Suprapubic skin (tissue), 4 donors: ENCODE measurements around the gene SUCLG1. TPM values are rescaled to one million over a fixed set of nuclear protein-coding genes. Genes with fewer than 3 reads are reported as not detected.

Experiments
- DNase-seq, 2 donors: peaks; one replicate each; pipeline ENCODE4 v3.0.0-alpha.2; 2019; ENCODE audit warnings: low spot score in 2 of 2
- H3K27ac ChIP-seq: fragments of 200-600 bp; sonication (generic); one replicate; pipeline ENCODE4 v1.5.1; 2019
- H3K27me3 ChIP-seq: fragments of 200-600 bp; sonication (generic); one replicate; pipeline ENCODE4 v1.5.1; 2019
- H3K36me3 ChIP-seq: fragments of 200-600 bp; sonication (generic); one replicate; pipeline ENCODE4 v1.5.1; 2019
- H3K4me1 ChIP-seq: fragments of 200-600 bp; sonication (generic); one replicate; pipeline ENCODE4 v1.5.1; 2019
- H3K4me3 ChIP-seq: fragments of 200-600 bp; sonication (generic); one replicate; pipeline ENCODE4 v1.5.1; 2019; ENCODE audit warnings: mild to moderate bottlenecking
- H3K9me3 ChIP-seq: fragments of 200-600 bp; sonication (generic); one replicate; pipeline ENCODE4 v1.5.1; 2019
- EP300 ChIP-seq: sonication (generic); formaldehyde crosslinking; IDR thresholded peaks from one replicate; pipeline ENCODE4 v1.6.1; 2017; ENCODE audit warnings: antibody characterized with exemption
- POLR2A ChIP-seq, 2 donors: fragments of 450-650 bp; IDR thresholded peaks; one replicate each; pipeline ENCODE4 v1.6.1; 2017; ENCODE audit warnings: antibody characterized with exemption in 2 of 2, mild to moderate bottlenecking in 2 of 2, moderate library complexity in 2 of 2
- POLR2AphosphoS5 ChIP-seq, 3 donors: sonication (generic); formaldehyde crosslinking; IDR thresholded peaks; one replicate each; pipeline ENCODE4 v1.6.1; 2017; ENCODE audit warnings: antibody characterized with exemption in 3 of 3
- WGBS: methylation state at CpG from one replicate; pipeline ENCODE4 v1.1.5; 2018; 5-methylcytosine and 5-hydroxymethylcytosine counted together
- total RNA-seq, 4 donors: library from RNA; depleted of rRNA; stranded (reverse); fragments of >200 nt; gene quantifications; one replicate each; pipeline ENCODE4 v1.1.0, GENCODE V29; 2016
- TF ChIP-seq, protein P1 (sequence below), 2 donors: fragments of 200-600 bp in 1 of 2; fragments of 450-650 bp in 1 of 2; sonication (generic) in 1 of 2; IDR thresholded peaks; one replicate each; pipeline ENCODE4 v1.5.1; 2016 to 2019; ENCODE audit warnings: antibody characterized with exemption in 2 of 2, mild to moderate bottlenecking in 1 of 2, moderate library complexity in 1 of 2

SUCLG1 gene
- total RNA-seq, 4 donors from 2014 or later = 39.7 to 86.2 (median 71.5) TPM

DNA sequence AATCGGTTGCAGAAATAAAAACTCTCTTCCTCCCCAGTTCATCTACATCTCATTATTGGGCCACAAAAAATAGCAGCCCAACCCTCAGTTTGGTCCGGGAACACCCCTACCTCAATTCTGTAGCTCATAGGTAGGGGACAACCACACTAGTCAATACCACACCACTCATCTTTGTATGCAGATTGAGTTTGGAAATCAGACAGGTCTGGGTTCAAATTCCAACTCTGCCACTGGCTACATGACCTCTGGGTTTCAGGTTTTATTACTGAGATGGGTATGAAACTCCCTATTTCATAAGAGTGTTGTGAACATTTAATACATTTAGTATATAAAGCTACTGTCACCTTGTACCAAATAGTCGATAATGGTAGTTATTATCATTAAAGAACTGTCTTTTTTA, 2.2 kb upstream of the SUCLG1 start:
- no peak for DNase-seq
- Histone ChIP-seq H3K27ac (no peak overlapping the region), H3K4me3 (no peak overlapping the region), H3K4me1 (peaks cover 25% of the 10 kb centered on the region), H3K36me3 (no peaks in the 10 kb centered on the region), H3K9me3 (no peaks in the 10 kb centered on the region), H3K27me3 (no peaks in the 10 kb centered on the region)
- WGBS = 93% methylated on average over 3 of the region's 3 CpGs
- no peak for TF ChIP-seq EP300
- TF ChIP-seq POLR2AphosphoS5 (IDR thresholded peaks at IDR 0.05) = no peak
- no peak for TF ChIP-seq POLR2A (IDR thresholded peaks at IDR 0.05)
- TF ChIP-seq, protein P1, sequence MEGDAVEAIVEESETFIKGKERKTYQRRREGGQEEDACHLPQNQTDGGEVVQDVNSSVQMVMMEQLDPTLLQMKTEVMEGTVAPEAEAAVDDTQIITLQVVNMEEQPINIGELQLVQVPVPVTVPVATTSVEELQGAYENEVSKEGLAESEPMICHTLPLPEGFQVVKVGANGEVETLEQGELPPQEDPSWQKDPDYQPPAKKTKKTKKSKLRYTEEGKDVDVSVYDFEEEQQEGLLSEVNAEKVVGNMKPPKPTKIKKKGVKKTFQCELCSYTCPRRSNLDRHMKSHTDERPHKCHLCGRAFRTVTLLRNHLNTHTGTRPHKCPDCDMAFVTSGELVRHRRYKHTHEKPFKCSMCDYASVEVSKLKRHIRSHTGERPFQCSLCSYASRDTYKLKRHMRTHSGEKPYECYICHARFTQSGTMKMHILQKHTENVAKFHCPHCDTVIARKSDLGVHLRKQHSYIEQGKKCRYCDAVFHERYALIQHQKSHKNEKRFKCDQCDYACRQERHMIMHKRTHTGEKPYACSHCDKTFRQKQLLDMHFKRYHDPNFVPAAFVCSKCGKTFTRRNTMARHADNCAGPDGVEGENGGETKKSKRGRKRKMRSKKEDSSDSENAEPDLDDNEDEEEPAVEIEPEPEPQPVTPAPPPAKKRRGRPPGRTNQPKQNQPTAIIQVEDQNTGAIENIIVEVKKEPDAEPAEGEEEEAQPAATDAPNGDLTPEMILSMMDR (IDR thresholded peaks at IDR 0.05) = no peak

DNA sequence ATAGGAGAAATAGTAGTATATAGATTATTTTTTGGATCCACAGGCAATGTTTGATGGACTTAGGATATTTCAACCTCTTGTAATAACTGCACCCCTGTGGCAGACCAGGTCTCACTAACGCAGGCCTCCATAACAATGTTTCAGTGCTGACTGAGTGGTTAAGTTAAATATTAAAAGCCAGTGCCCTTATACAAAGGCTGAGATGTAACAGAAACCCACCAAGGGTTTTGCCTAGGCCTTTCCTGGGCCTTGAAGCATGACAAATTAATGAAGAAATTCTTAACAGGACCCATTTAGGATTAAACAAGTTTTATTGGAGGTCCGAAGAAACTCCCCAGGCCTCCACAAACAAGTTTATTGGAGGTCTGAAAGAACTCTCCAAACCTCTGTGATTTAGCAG, 1.6 kb upstream of the SUCLG1 start:
- no peak overlapping the region for H3K27ac ChIP-seq
- 92% methylated on average over 2 of the region's 2 CpGs for WGBS
- DNase-seq = no peak
- H3K9me3 ChIP-seq = no peaks in the 10 kb centered on the region
- H3K4me1 ChIP-seq = peaks cover 25% of the 10 kb centered on the region
- TF ChIP-seq, protein P1 (IDR thresholded peaks at IDR 0.05) = no peak
- TF ChIP-seq POLR2AphosphoS5 (IDR thresholded peaks at IDR 0.05) (no peak), EP300 (no peak), POLR2A (IDR thresholded peaks at IDR 0.05) (no peak)
- H3K4me3 ChIP-seq = no peak overlapping the region
- no peaks in the 10 kb centered on the region for H3K27me3 ChIP-seq
- no peaks in the 10 kb centered on the region for H3K36me3 ChIP-seq

DNA sequence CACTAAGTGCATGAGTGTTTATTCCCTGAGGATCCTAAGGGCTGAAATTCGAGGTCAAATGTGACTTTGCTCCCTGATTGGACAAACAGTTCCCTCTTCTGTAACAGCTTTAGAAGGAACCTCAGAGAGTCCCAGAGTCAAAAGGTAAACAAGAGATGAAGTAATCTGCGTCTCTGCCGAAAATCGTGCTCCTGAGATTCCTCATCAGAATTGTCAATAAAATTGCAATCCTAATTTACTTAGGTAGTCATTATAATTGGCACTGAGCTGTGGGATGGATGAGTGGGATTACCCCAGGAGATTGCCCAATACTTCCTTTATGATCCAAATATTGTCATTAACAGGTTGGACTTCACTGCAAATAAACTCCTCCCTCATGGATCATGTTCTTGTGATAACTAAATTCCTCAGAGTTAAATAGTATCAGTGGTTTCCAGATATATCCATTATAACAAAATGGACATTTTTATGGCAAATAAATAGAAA, 907 bp upstream of the SUCLG1 start:
- Histone ChIP-seq H3K27me3 (no peaks in the 10 kb centered on the region), H3K27ac (no peak overlapping the region), H3K9me3 (no peaks in the 10 kb centered on the region), H3K36me3 (no peaks in the 10 kb centered on the region), H3K4me3 (peak overlapping the region; percentile 85), H3K4me1 (peaks cover 25% of the 10 kb centered on the region)
- 18% methylated on average over 4 of the region's 4 CpGs for WGBS
- TF ChIP-seq POLR2A (IDR thresholded peaks at IDR 0.05) (no peak), POLR2AphosphoS5 (IDR thresholded peaks at IDR 0.05) (no peak), EP300 (no peak)
- TF ChIP-seq, protein P1 (IDR thresholded peaks at IDR 0.05) = no peak
- no peak for DNase-seq

DNA sequence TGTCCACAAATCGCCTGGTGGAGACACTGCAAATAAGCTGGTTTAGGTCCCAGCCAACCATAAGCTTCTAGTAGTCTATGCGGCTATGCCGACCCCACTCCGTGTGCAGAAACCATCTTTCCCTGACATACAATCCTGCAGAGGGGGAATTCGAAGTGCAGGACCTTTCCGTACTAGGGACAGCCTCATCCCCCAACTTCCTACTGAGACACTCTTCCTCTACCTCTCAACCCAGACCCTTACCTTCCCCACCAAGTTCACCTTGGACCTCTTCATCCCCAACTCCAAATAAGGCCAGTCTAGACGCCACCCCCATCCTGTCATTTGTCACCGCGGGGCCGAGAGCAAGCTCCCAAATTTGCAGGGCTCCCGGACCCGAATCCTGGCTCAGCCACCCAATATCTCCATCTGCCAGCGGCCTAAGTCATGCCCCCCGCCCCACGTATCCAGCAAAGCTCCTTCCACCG, 496 bp downstream of the SUCLG1 start:
- no peaks in the 10 kb centered on the region for H3K36me3 ChIP-seq
- peaks cover 31% of the 10 kb centered on the region for H3K4me1 ChIP-seq
- no peak for TF ChIP-seq EP300
- no peak for TF ChIP-seq POLR2AphosphoS5 (IDR thresholded peaks at IDR 0.05)
- TF ChIP-seq, protein P1 (IDR thresholded peaks at IDR 0.05) = no peak
- TF ChIP-seq POLR2A (IDR thresholded peaks at IDR 0.05) = no peak
- peak overlapping the region; percentile 85 for H3K4me3 ChIP-seq
- H3K27ac ChIP-seq = peak overlapping the region; percentile 88
- H3K9me3 ChIP-seq = no peaks in the 10 kb centered on the region
- no peaks in the 10 kb centered on the region for H3K27me3 ChIP-seq
- under 1% methylated on average over 15 of the region's 16 CpGs for WGBS
- peak in 1 of 2 donors; percentile 61 for DNase-seq

DNA sequence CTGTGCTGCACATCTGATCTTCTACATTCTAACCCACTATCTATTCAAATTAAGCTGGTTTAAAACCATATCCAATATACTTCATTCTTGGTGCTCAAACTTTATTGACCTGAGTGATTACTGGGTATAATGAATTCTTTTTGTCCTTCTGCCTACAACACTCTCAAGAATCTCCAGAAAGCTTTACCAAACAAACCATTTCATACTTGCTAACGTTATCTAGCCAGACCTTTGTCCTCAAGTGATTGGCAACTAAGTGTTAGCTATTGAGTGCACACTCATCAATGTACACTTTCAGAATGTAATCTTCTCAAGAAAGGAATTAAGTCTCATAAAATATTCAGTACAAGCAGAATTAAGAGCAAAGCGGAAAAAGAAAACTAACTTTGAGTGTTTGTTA, 1.4 kb downstream of the SUCLG1 start:
- TF ChIP-seq, protein P1 (IDR thresholded peaks at IDR 0.05) = no peak
- TF ChIP-seq POLR2AphosphoS5 (IDR thresholded peaks at IDR 0.05) (no peak), POLR2A (IDR thresholded peaks at IDR 0.05) (no peak)
- H3K4me1 ChIP-seq = peaks cover 31% of the 10 kb centered on the region
- no peaks in the 10 kb centered on the region for H3K9me3 ChIP-seq
- DNase-seq = no peak
- H3K27ac ChIP-seq = no peak overlapping the region
- WGBS = 66% methylated on average over 2 of the region's 2 CpGs
- H3K4me3 ChIP-seq = peak overlapping the region; percentile 85
- H3K27me3 ChIP-seq = no peaks in the 10 kb centered on the region
- no peaks in the 10 kb centered on the region for H3K36me3 ChIP-seq
